ENCODE data around the gene CFAP299. TPM values are rescaled to one million over a fixed set of nuclear protein-coding genes. Genes with fewer than 3 reads are reported as not detected.
A peak's percentile ranks its signal among the peaks of the same experiment; 100 is the strongest.

CFAP299 gene
- total and polyA plus RNA-seq, 10 donors, result 0.11 TPM; not detected in 9

- intact Hi-C loops (cut with DNase I; ENCODE audit: low total_unique reads), result no loop called here
- DNase-seq, result no peak
- Histone ChIP-seq H3K27me3 (replicated peaks in 1 of 7) (no peaks in the 10 kb centered on the region), H3K36me3 (no peaks in the 10 kb centered on the region), H3K4me1 (no peaks in the 10 kb centered on the region), H3K27ac (no peak overlapping the region), H3K9me3 (no peaks in the 10 kb centered on the region), H3K4me3 (no peak overlapping the region)
- TF ChIP-seq CTCF (IDR thresholded peaks at IDR 0.05 in 8 of 11, conservative IDR thresholded peaks at IDR 0.05 in 3 of 11) (no peak), POLR2A (IDR thresholded peaks at IDR 0.05) (no peak)
- WGBS, 5 donors, result 70 to 95% (median 81%) methylated on average over 2 of the region's 2 CpGs
Measured at GRCh38 chr4:80586716-80587115, 251.2 kb downstream of the CFAP299 start.

GRCh38 chr4:80587871-80588385 is 252.4 kb downstream of the CFAP299 start:
- Histone ChIP-seq H3K27ac (no peak overlapping the region), H3K4me3 (no peak overlapping the region), H3K36me3 (no peaks in the 10 kb centered on the region), H3K4me1 (no peaks in the 10 kb centered on the region), H3K27me3 (replicated peaks in 1 of 7) (no peaks in the 10 kb centered on the region), H3K9me3 (no peaks in the 10 kb centered on the region)
- 20 to 41% (median 29%) methylated on average over 2 of the region's 2 CpGs for WGBS, 5 donors
- intact Hi-C loops (cut with DNase I; ENCODE audit: low total_unique reads), result no loop called here
- TF ChIP-seq POLR2AphosphoS5 (IDR thresholded peaks at IDR 0.05) (no peak), POLR2A (IDR thresholded peaks at IDR 0.05) (no peak), CTCF (IDR thresholded peaks at IDR 0.05 in 8 of 11, conservative IDR thresholded peaks at IDR 0.05 in 3 of 11) (no peak)
- DNase-seq, result no peak

GRCh38 chr4:80592950-80593349 is 257.4 kb downstream of the CFAP299 start:
- H3K27ac ChIP-seq, result no peak overlapping the region
- no peak for DNase-seq
- no peak overlapping the region for H3K4me3 ChIP-seq
- no peaks in the 10 kb centered on the region for H3K9me3 ChIP-seq
- H3K27me3 ChIP-seq (replicated peaks in 1 of 7), result no peaks in the 10 kb centered on the region
- TF ChIP-seq POLR2A (IDR thresholded peaks at IDR 0.05) (no peak), CTCF (IDR thresholded peaks at IDR 0.05 in 8 of 11, conservative IDR thresholded peaks at IDR 0.05 in 3 of 11) (peak in 2 of 11 experiments; percentile 14 to 17), POLR2AphosphoS5 (IDR thresholded peaks at IDR 0.05) (no peak)
- intact Hi-C loops (cut with DNase I; ENCODE audit: low total_unique reads), result no loop called here
- H3K36me3 ChIP-seq, result no peaks in the 10 kb centered on the region
- 39 to 67% (median 53%) methylated on average over 2 of the region's 2 CpGs for WGBS, 5 donors
- no peaks in the 10 kb centered on the region for H3K4me1 ChIP-seq

- intact Hi-C loops (cut with DNase I; ENCODE audit: low total_unique reads), result no loop called here
Measured at GRCh38 chr4:80594701-80595100, 259.2 kb downstream of the CFAP299 start.

More at GRCh38 chr4:80594701-80595100, 259.2 kb downstream of the CFAP299 start:
- H3K4me3 ChIP-seq, result no peak overlapping the region
- DNase-seq, result no peak
- TF ChIP-seq POLR2A (IDR thresholded peaks at IDR 0.05) (no peak), CTCF (IDR thresholded peaks at IDR 0.05 in 8 of 11, conservative IDR thresholded peaks at IDR 0.05 in 3 of 11) (no peak), POLR2AphosphoS5 (IDR thresholded peaks at IDR 0.05) (no peak)
- H3K9me3 ChIP-seq, result no peaks in the 10 kb centered on the region
- 81 to 95% (median 88%) methylated on average over 2 of the region's 2 CpGs for WGBS, 5 donors
- H3K27ac ChIP-seq, result no peak overlapping the region
- H3K27me3 ChIP-seq (replicated peaks in 1 of 7), result no peaks in the 10 kb centered on the region
- H3K4me1 ChIP-seq, result no peaks in the 10 kb centered on the region
- no peaks in the 10 kb centered on the region for H3K36me3 ChIP-seq
